ENCODE data around the gene SUPT20HL2. TPM values are rescaled to one million over a fixed set of nuclear protein-coding genes. Genes with fewer than 3 reads are reported as not detected.

Gene SUPT20HL2
- total and polyA plus RNA-seq, 10 of the 15 experiments (the other 5 are each of a cell fraction or from before 2014, with no cell fraction given) = not detected

DNA sequence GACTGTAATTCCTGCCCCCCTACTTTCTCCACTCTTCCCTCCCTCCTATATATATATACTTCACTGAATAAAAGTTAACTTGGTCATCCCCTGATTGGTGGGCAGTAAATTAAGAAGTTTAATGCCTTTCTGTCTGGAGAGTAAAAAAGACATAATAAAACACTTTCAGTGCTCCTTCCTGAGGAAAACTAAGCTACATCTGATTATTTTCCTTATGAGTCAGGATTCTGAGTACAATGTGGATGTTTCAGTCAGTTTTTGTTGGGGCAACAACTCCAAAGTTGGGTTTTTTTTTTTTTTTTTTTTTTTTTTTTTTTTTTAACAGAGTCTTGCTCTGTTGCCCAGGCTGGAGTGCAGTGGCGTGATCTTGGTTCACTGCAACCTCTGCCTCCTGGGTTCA is 22.0 kb upstream of the SUPT20HL2 start:
- ChIA-PET CTCF (no interaction called here), SMC1A (ENCODE audit: uncharacterized antibody, unreplicated experiment) (no interaction called here), POLR2A (interaction anchor here (0.7 kb wide), 1 partner anchor 330 kb away, joined by 5 read pairs; no protein-coding TSS in a partner anchor), RAD21 (ENCODE audit: unreplicated experiment) (no interaction called here)
- H3K4me2 ChIP-seq (ENCODE audit: control insufficient read depth, insufficient read depth) = no peak overlapping the region
- intact Hi-C loops (cut with micrococcal nuclease; ENCODE audit: unreplicated experiment) (no loop called here), in situ Hi-C loops (cut with MboI) (no loop called here)
- no peaks in the 10 kb centered on the region for H3K9me3 ChIP-seq (replicated peaks; ENCODE audit: control insufficient read depth, insufficient read depth, low read length)
- 14% methylated on average over 1 of the region's 1 CpG for WGBS (ENCODE audit: insufficient coverage, insufficient replicate concordance, low lambda C conversion rate, missing lambda C conversion rate)
- no peaks in the 10 kb centered on the region for H4K20me1 ChIP-seq (ENCODE audit: control insufficient read depth, insufficient read depth)
- no peak overlapping the region for H3K9ac ChIP-seq (ENCODE audit: control insufficient read depth, insufficient read depth, low read length)
- DNase-seq (ENCODE audit: low read depth, low spot score) = no peak
- H2AFZ ChIP-seq (ENCODE audit: control insufficient read depth, low read depth, low read length) = no peak overlapping the region
- FAIRE-seq = no peak
- H3K4me3 ChIP-seq = no peak overlapping the region
- BruUV-seq (replicated peaks) = no TSS peak
- H3K79me2 ChIP-seq (ENCODE audit: control insufficient read depth, insufficient read depth, low read length) = no peaks in the 10 kb centered on the region
- H3K36me3 ChIP-seq (ENCODE audit: control insufficient read depth in 2 of 2, insufficient read depth in 2 of 2, low read length in 1 of 2) = no peaks in the 10 kb centered on the region
- no peak for ATAC-seq
- TF ChIP-seq GABPA (IDR thresholded peaks at IDR 0.05; ENCODE audit: low read depth) (no peak), CHD2 (IDR thresholded peaks at IDR 0.05; ENCODE audit: borderline replicate concordance, low read depth, low read length) (no peak), CUX1 (IDR thresholded peaks at IDR 0.05; ENCODE audit: insufficient replicate concordance, low read depth, low read length) (no peak), POLR2AphosphoS5 (IDR thresholded peaks at IDR 0.05; ENCODE audit: low read length) (no peak), SPI1 (IDR thresholded peaks at IDR 0.05; ENCODE audit: borderline replicate concordance, insufficient read depth, low read depth, low read length) (no peak), ESRRA (IDR thresholded peaks at IDR 0.05; ENCODE audit: low read length) (no peak), POLR2AphosphoS2 (IDR thresholded peaks at IDR 0.05; ENCODE audit: low read depth, low read length) (no peak)
- TF ChIP-seq, protein P1, sequence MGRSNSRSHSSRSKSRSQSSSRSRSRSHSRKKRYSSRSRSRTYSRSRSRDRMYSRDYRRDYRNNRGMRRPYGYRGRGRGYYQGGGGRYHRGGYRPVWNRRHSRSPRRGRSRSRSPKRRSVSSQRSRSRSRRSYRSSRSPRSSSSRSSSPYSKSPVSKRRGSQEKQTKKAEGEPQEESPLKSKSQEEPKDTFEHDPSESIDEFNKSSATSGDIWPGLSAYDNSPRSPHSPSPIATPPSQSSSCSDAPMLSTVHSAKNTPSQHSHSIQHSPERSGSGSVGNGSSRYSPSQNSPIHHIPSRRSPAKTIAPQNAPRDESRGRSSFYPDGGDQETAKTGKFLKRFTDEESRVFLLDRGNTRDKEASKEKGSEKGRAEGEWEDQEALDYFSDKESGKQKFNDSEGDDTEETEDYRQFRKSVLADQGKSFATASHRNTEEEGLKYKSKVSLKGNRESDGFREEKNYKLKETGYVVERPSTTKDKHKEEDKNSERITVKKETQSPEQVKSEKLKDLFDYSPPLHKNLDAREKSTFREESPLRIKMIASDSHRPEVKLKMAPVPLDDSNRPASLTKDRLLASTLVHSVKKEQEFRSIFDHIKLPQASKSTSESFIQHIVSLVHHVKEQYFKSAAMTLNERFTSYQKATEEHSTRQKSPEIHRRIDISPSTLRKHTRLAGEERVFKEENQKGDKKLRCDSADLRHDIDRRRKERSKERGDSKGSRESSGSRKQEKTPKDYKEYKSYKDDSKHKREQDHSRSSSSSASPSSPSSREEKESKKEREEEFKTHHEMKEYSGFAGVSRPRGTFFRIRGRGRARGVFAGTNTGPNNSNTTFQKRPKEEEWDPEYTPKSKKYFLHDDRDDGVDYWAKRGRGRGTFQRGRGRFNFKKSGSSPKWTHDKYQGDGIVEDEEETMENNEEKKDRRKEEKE (IDR thresholded peaks at IDR 0.05) = no peak
- TF ChIP-seq, protein P2, sequence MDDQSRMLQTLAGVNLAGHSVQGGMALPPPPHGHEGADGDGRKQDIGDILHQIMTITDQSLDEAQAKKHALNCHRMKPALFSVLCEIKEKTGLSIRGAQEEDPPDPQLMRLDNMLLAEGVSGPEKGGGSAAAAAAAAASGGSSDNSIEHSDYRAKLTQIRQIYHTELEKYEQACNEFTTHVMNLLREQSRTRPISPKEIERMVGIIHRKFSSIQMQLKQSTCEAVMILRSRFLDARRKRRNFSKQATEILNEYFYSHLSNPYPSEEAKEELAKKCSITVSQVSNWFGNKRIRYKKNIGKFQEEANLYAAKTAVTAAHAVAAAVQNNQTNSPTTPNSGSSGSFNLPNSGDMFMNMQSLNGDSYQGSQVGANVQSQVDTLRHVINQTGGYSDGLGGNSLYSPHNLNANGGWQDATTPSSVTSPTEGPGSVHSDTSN (IDR thresholded peaks at IDR 0.05; ENCODE audit: insufficient replicate concordance, low read depth, low read length) = no peak
- H3K27me3 ChIP-seq (replicated peaks in 1 of 2; ENCODE audit: control insufficient read depth in 2 of 2, insufficient read depth in 2 of 2, low read length in 1 of 2) = no peaks in the 10 kb centered on the region
- no peaks in the 10 kb centered on the region for H3K4me1 ChIP-seq (ENCODE audit: control insufficient read depth, insufficient read depth, low read length)
- no peak overlapping the region for H3K27ac ChIP-seq (ENCODE audit: control insufficient read depth, insufficient read depth)
